ENCODE data around the gene SLC9A9. TPM values are rescaled to one million over a fixed set of nuclear protein-coding genes. Genes with fewer than 3 reads are reported as not detected.

The SLC9A9 gene
- total RNA-seq, 2 donors from 2014 or later: 29.6 to 60.1 TPM

DNA sequence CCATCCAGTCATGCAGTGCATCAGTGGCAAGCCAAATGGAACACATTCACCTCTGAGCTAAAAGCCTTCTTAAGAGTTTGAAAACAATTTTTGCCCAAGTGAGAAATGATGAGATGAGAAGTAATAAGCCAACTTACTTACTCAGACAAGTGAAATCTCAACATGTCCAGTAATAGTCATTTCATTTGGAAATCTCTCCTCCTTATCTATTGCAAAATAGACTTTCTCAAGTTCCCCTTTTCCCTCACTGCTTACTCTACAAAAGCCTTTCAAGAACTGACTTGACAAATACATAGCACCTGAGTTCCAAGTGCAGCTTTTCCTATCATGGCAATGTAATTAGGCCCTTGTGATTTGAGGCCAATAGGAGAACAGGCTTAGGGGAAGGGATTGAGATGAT is 282.3 kb downstream of the SLC9A9 start:
- no peaks in the 10 kb centered on the region for H3K4me1 ChIP-seq (ENCODE audit: control insufficient read depth in 1 of 2, low read depth in 2 of 2)
- H3K9me3 ChIP-seq: no peaks in the 10 kb centered on the region
- no peak overlapping the region for H3K4me3 ChIP-seq
- ATAC-seq (ENCODE audit: insufficient number of reproducible peaks, low FRiP score, low read depth): no peak
- no peaks in the 10 kb centered on the region for H3K27me3 ChIP-seq (replicated peaks; ENCODE audit: insufficient read depth)
- H3K27ac ChIP-seq: no peak overlapping the region
- no peaks in the 10 kb centered on the region for H3K36me3 ChIP-seq
- no peak for DNase-seq (ENCODE audit: low spot score)
- TF ChIP-seq CTCF (IDR thresholded peaks at IDR 0.05): no peak

DNA sequence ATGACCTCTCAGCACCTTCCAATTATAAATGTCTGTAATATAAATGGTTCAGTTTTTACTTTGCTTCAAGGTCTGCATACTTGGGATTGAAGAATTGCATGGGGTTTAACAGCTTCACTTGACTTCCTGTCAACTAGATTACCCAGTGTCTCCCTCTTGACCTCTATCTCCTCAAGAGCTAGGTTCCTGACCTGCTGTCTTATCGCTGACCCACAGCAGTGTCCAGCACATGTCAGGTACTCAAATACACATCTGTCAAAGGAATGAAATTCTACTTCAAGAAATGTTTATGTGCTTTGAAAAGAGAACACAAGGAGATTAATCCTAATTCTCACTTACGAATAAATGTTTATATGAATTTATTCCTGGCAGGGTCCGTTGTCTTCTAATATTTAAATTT is 284.5 kb downstream of the SLC9A9 start:
- no peak for ATAC-seq (ENCODE audit: insufficient number of reproducible peaks, low FRiP score, low read depth)

DNA sequence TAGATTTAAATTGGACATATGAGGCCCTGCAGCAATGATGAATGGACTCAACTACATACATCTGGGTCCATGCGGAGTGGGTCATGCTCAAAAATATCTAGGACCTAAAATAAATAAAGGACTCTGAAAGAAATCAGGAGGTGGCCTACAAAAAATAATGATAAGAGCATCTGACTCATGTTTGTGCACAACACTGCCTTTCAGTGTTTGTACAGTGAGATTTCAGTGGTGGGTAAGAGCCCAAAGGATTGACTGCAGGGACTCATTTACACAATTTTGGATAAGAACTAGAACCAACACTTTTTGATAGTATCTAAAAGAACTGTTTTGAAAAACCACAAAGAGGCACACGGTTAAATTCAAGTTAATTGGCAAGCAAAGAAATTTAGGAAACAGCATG is 285.5 kb downstream of the SLC9A9 start:
- DNase-seq (ENCODE audit: low spot score) (no peak), ATAC-seq (ENCODE audit: insufficient number of reproducible peaks, low FRiP score, low read depth) (no peak)
- H3K27ac ChIP-seq: no peak overlapping the region
- TF ChIP-seq CTCF (IDR thresholded peaks at IDR 0.05): no peak
- no peaks in the 10 kb centered on the region for H3K36me3 ChIP-seq
- no peaks in the 10 kb centered on the region for H3K9me3 ChIP-seq
- H3K27me3 ChIP-seq (replicated peaks; ENCODE audit: insufficient read depth): no peaks in the 10 kb centered on the region
- H3K4me3 ChIP-seq: no peak overlapping the region
- H3K4me1 ChIP-seq (ENCODE audit: control insufficient read depth in 1 of 2, low read depth in 2 of 2): no peaks in the 10 kb centered on the region

More for the DNA sequence above, 284.5 kb downstream of the SLC9A9 start:
- Histone ChIP-seq H3K9me3 (no peaks in the 10 kb centered on the region), H3K36me3 (no peaks in the 10 kb centered on the region), H3K4me1 (ENCODE audit: control insufficient read depth in 1 of 2, low read depth in 2 of 2) (no peaks in the 10 kb centered on the region), H3K4me3 (no peak overlapping the region), H3K27ac (no peak overlapping the region), H3K27me3 (replicated peaks; ENCODE audit: insufficient read depth) (no peaks in the 10 kb centered on the region)
- no peak for DNase-seq (ENCODE audit: low spot score)
- TF ChIP-seq CTCF (IDR thresholded peaks at IDR 0.05): no peak

- ATAC-seq (ENCODE audit: insufficient number of reproducible peaks, low FRiP score, low read depth) (no peak), DNase-seq (ENCODE audit: low spot score) (no peak)
- Histone ChIP-seq H3K4me3 (no peak overlapping the region), H3K27ac (no peak overlapping the region), H3K4me1 (ENCODE audit: control insufficient read depth in 1 of 2, low read depth in 2 of 2) (no peaks in the 10 kb centered on the region), H3K36me3 (no peaks in the 10 kb centered on the region), H3K9me3 (no peaks in the 10 kb centered on the region), H3K27me3 (replicated peaks; ENCODE audit: insufficient read depth) (no peaks in the 10 kb centered on the region)
- no peak for TF ChIP-seq CTCF (IDR thresholded peaks at IDR 0.05)
Observed at GRCh38 chr3:143559296-143559695, 289.0 kb downstream of the SLC9A9 start.

DNA sequence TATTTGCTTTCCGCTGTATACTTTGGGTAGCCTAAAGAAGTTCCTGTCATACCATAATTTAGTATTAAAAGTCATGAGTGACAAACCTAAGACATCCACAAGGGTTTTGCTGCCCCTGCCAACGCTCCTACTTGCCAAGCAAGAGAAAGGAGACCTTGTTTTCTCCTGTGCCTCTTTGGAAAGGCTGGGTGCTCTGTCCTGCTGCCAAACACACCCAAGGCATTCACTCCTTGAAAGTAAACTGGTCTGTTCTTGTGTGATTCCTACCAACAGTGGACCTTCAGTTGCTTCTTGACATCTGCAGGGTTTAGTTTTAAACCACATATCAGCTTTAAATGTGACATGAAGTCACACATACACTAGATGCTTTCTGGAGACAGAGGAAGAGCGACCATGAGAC is 295.4 kb downstream of the SLC9A9 start:
- DNase-seq (ENCODE audit: low spot score) (no peak), ATAC-seq (ENCODE audit: insufficient number of reproducible peaks, low FRiP score, low read depth) (no peak)
- no peak overlapping the region for H3K4me3 ChIP-seq
- H3K36me3 ChIP-seq: no peaks in the 10 kb centered on the region
- H3K27ac ChIP-seq: no peak overlapping the region
- no peaks in the 10 kb centered on the region for H3K27me3 ChIP-seq (replicated peaks; ENCODE audit: insufficient read depth)
- no peaks in the 10 kb centered on the region for H3K9me3 ChIP-seq
- no peak for TF ChIP-seq CTCF (IDR thresholded peaks at IDR 0.05)
- no peaks in the 10 kb centered on the region for H3K4me1 ChIP-seq (ENCODE audit: control insufficient read depth in 1 of 2, low read depth in 2 of 2)
